Osteoblast (primary cell): Measurements from ENCODE around the gene RASD1. TPM values are rescaled to one million over a fixed set of nuclear protein-coding genes. Genes with fewer than 3 reads are reported as not detected.

Source experiments
- DNase-seq: peaks from one replicate; pipeline ENCODE4 v3.0.0; 2011; ENCODE audit warnings: low spot score, mixed read lengths; ENCODE audit not compliant: insufficient read length; ENCODE audit errors: missing footprints
- H2AFZ ChIP-seq: 2 replicates; pipeline ENCODE4 v1.6.0; 2011; ENCODE audit warnings: mild to moderate bottlenecking, low read length
- H3K27ac ChIP-seq: 2 replicates; pipeline ENCODE4 v1.5.1; 2011; ENCODE audit warnings: mild to moderate bottlenecking, low read depth, low read length, moderate library complexity
- H3K27me3 ChIP-seq: 2 replicates; pipeline ENCODE4 v1.6.0; 2012; ENCODE audit warnings: mild to moderate bottlenecking, control low read depth, inconsistent platforms, low read length, moderate library complexity; ENCODE audit not compliant: insufficient read depth
- H3K36me3 ChIP-seq: 2 replicates; pipeline ENCODE4 v1.5.1; 2011; ENCODE audit warnings: mild to moderate bottlenecking, low read length, control low read depth, moderate library complexity; ENCODE audit not compliant: insufficient read depth
- H3K4me1 ChIP-seq: 2 replicates; pipeline ENCODE4 v1.5.1; 2011; ENCODE audit warnings: mild to moderate bottlenecking, low read length, control low read depth, moderate library complexity; ENCODE audit not compliant: insufficient read depth
- H3K4me2 ChIP-seq: 2 replicates; pipeline ENCODE4 v1.6.0; 2011; ENCODE audit warnings: mild to moderate bottlenecking, low read length; ENCODE audit not compliant: insufficient read depth
- H3K4me3 ChIP-seq: fragments of 200-600 bp; sonication (generic); 3 replicates; pipeline ENCODE4 v1.5.1; 2012; ENCODE audit warnings: mild to moderate bottlenecking, low read length, inconsistent platforms; ENCODE audit not compliant: insufficient read depth
- H3K79me2 ChIP-seq: 2 replicates; pipeline ENCODE4 v1.6.0; 2012; ENCODE audit warnings: mild to moderate bottlenecking, low read length, control low read depth, inconsistent platforms; ENCODE audit not compliant: insufficient read depth
- H3K9me3 ChIP-seq: 2 replicates; pipeline ENCODE4 v1.5.1; 2011; ENCODE audit warnings: low read depth, low read length, control low read depth
- H4K20me1 ChIP-seq: 2 replicates; pipeline ENCODE4 v1.6.0; 2012; ENCODE audit warnings: mild to moderate bottlenecking, low read length, control low read depth; ENCODE audit not compliant: insufficient read depth
- CTCF ChIP-seq: IDR thresholded peaks from 2 replicates; pipeline ENCODE4 v1.5.1; 2011; ENCODE audit warnings: mild to moderate bottlenecking, low read depth, low read length, moderate library complexity; ENCODE audit errors: extremely low read depth
- total RNA-seq: library from RNA; depleted of rRNA; stranded (reverse); fragments of >200 nt; gene quantifications from 2 replicates; pipeline ENCODE4 v1.2.3, GENCODE V29; 2012

RASD1 gene
- total RNA-seq, 1 donor = 13.8 TPM

GRCh38 chr17:17462048-17462824, 34.0 kb downstream of the RASD1 start:
- no peak for DNase-seq
- TF ChIP-seq CTCF = no peak
- Histone ChIP-seq H3K4me3 (no peak overlapping the region), H3K4me1 (peaks cover 4% of the 10 kb centered on the region), H3K4me2 (no peak overlapping the region), H4K20me1 (no peaks in the 10 kb centered on the region), H3K27me3 (peaks cover 25% of the 10 kb centered on the region), H2AFZ (no peak overlapping the region), H3K9me3 (peaks cover 2% of the 10 kb centered on the region), H3K27ac (no peak overlapping the region), H3K36me3 (no peaks in the 10 kb centered on the region), H3K79me2 (no peaks in the 10 kb centered on the region)

- H3K27me3 ChIP-seq = peaks cover 23% of the 10 kb centered on the region
- H3K36me3 ChIP-seq = no peaks in the 10 kb centered on the region
- H3K27ac ChIP-seq = no peak overlapping the region
- H3K4me1 ChIP-seq = no peaks in the 10 kb centered on the region
- peaks cover 2% of the 10 kb centered on the region for H3K9me3 ChIP-seq
- no peaks in the 10 kb centered on the region for H3K79me2 ChIP-seq
- H3K4me3 ChIP-seq = no peak overlapping the region
- no peaks in the 10 kb centered on the region for H4K20me1 ChIP-seq
- TF ChIP-seq CTCF = no peak
- no peak for DNase-seq
- no peak overlapping the region for H3K4me2 ChIP-seq
- H2AFZ ChIP-seq = no peak overlapping the region
Measured at GRCh38 chr17:17460038-17460437, 36.2 kb downstream of the RASD1 start.

GRCh38 chr17:17457680-17458079, 38.5 kb downstream of the RASD1 start:
- Histone ChIP-seq H3K9me3 (peaks cover 2% of the 10 kb centered on the region), H3K36me3 (no peaks in the 10 kb centered on the region), H3K27ac (no peak overlapping the region), H2AFZ (no peak overlapping the region), H3K4me3 (no peak overlapping the region), H3K79me2 (no peaks in the 10 kb centered on the region), H3K4me2 (no peak overlapping the region), H3K27me3 (peaks cover 13% of the 10 kb centered on the region), H3K4me1 (no peaks in the 10 kb centered on the region), H4K20me1 (no peaks in the 10 kb centered on the region)
- no peak for TF ChIP-seq CTCF
- DNase-seq = no peak

- no peaks in the 10 kb centered on the region for H3K79me2 ChIP-seq
- DNase-seq = no peak
- H3K27ac ChIP-seq = no peak overlapping the region
- TF ChIP-seq CTCF = no peak
- no peak overlapping the region for H3K4me3 ChIP-seq
- peaks cover 2% of the 10 kb centered on the region for H3K9me3 ChIP-seq
- H3K27me3 ChIP-seq = peaks cover 6% of the 10 kb centered on the region
- H2AFZ ChIP-seq = no peak overlapping the region
- no peaks in the 10 kb centered on the region for H3K4me1 ChIP-seq
- H4K20me1 ChIP-seq = no peaks in the 10 kb centered on the region
- H3K4me2 ChIP-seq = no peak overlapping the region
- H3K36me3 ChIP-seq = no peaks in the 10 kb centered on the region
Measured at GRCh38 chr17:17456251-17456650, 39.9 kb downstream of the RASD1 start.
